ENCODE results near the gene RCE1.

Gene RCE1

DNA sequence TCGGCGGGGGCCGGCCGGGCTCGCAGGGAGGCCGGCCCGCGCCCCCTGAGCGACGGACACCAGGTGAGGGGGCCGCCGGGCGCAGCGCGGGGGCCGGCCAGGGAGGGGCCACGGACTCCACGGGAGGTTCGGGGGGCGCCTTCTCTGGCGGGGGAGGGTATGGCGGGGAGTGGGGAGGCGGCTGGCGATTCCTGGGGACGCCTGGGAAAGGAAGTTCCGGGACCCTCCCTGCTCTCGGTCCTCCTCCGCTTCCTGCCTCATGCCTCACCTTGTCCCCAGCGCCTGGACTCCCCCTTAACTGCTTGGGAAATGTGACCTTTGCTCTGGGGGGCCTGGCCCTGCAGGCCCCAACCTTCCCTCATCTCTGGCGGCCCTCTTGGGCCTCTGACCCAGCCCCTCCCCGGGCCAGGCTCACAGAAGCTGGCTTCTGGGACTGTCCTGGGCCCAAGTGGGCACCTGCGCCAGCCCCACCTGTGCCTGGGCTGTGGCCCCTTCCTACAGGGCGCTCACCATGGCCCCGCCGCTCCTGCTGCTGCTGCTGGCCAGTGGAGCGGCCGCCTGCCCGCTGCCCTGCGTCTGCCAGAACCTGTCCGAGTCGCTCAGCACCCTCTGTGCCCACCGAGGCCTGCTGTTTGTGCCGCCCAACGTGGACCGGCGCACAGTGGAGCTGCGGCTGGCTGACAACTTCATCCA lies 14.1 kb downstream of the RCE1 start:
- H3K9me3 ChIP-seq (ENCODE audit: control insufficient read depth, low read length), result no peaks in the 10 kb centered on the region
- H3K4me1 ChIP-seq (ENCODE audit: control insufficient read depth, insufficient read depth, low read length, poor library complexity, severe bottlenecking), result peaks cover 6% of the 10 kb centered on the region
- no peak overlapping the region for H3K4me3 ChIP-seq (ENCODE audit: insufficient read depth, low read depth, low read length, poor library complexity, severe bottlenecking)
- no peak overlapping the region for H3K27ac ChIP-seq (ENCODE audit: insufficient read depth, low read length, poor library complexity, severe bottlenecking)
- no peak for DNase-seq
- no peaks in the 10 kb centered on the region for H3K36me3 ChIP-seq (ENCODE audit: control insufficient read depth, insufficient read depth, low read length)
- H3K27me3 ChIP-seq (replicated peaks; ENCODE audit: control insufficient read depth, insufficient read depth, low read length, poor library complexity, severe bottlenecking), result no peaks in the 10 kb centered on the region

DNA sequence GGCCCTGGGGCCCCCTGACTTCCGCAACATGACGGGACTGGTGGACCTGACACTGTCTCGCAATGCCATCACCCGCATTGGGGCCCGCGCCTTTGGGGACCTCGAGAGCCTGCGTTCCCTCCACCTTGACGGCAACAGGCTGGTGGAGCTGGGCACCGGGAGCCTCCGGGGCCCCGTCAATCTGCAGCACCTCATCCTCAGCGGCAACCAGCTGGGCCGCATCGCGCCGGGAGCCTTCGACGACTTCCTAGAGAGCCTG lies 14.6 kb downstream of the RCE1 start:
- Histone ChIP-seq H3K9me3 (ENCODE audit: control insufficient read depth, low read length) (no peaks in the 10 kb centered on the region), H3K27me3 (replicated peaks; ENCODE audit: control insufficient read depth, insufficient read depth, low read length, poor library complexity, severe bottlenecking) (no peaks in the 10 kb centered on the region), H3K27ac (ENCODE audit: insufficient read depth, low read length, poor library complexity, severe bottlenecking) (no peak overlapping the region), H3K4me3 (ENCODE audit: insufficient read depth, low read depth, low read length, poor library complexity, severe bottlenecking) (no peak overlapping the region), H3K36me3 (ENCODE audit: control insufficient read depth, insufficient read depth, low read length) (no peaks in the 10 kb centered on the region), H3K4me1 (ENCODE audit: control insufficient read depth, insufficient read depth, low read length, poor library complexity, severe bottlenecking) (peaks cover 6% of the 10 kb centered on the region)
- DNase-seq, result no peak

DNA sequence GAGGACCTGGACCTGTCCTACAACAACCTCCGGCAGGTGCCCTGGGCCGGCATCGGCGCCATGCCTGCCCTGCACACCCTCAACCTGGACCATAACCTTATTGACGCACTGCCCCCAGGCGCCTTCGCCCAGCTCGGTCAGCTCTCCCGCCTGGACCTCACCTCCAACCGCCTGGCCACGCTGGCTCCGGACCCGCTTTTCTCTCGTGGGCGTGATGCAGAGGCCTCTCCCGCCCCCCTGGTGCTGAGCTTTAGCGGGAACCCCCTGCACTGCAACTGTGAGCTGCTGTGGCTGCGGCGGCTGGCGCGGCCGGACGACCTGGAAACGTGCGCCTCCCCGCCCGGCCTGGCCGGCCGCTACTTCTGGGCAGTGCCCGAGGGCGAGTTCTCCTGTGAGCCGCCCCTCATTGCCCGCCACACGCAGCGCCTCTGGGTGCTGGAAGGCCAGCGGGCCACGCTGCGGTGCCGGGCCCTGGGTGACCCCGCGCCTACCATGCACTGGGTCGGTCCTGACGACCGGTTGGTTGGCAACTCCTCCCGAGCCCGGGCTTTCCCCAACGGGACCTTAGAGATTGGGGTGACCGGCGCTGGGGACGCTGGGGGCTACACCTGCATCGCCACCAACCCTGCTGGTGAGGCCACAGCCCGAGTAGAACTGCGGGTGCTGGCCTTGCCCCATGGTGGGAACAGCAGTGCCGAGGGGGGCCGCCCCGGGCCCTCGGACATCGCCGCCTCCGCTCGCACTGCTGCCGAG lies 15.1 kb downstream of the RCE1 start:
- Histone ChIP-seq H3K4me3 (ENCODE audit: insufficient read depth, low read depth, low read length, poor library complexity, severe bottlenecking) (no peak overlapping the region), H3K4me1 (ENCODE audit: control insufficient read depth, insufficient read depth, low read length, poor library complexity, severe bottlenecking) (peaks cover 6% of the 10 kb centered on the region), H3K9me3 (ENCODE audit: control insufficient read depth, low read length) (no peaks in the 10 kb centered on the region), H3K27me3 (replicated peaks; ENCODE audit: control insufficient read depth, insufficient read depth, low read length, poor library complexity, severe bottlenecking) (no peaks in the 10 kb centered on the region), H3K36me3 (ENCODE audit: control insufficient read depth, insufficient read depth, low read length) (no peaks in the 10 kb centered on the region), H3K27ac (ENCODE audit: insufficient read depth, low read length, poor library complexity, severe bottlenecking) (no peak overlapping the region)
- no peak for DNase-seq

DNA sequence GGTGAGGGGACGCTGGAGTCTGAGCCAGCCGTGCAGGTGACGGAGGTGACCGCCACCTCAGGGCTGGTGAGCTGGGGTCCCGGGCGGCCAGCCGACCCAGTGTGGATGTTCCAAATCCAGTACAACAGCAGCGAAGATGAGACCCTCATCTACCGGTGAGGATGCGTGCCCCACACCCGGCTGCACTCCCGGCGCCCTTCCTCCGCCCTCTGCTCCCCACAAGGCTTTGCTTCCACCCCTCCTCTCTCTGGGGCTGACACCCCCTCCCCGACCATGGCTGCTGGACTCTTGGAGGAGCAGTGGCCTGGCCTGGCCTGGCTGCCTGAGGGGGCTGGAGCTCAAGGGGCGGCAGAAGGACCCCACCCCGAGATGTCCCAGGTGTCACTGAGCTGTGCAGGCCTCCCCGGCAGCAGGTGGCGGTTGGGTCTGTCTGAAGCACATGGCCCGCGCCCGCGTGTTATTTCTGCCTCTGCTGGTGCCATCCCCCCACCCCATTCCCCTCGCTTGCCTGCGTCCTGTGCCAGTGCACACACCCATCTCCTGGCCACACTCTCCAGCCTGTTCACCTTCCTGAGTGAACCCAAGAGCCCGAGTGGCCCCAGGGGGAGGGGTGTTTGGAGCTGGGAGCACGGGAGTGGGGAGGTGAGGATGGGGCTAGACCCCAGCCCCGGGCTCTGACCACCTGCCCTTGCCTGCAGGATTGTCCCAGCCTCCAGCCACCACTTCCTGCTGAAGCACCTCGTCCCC lies 15.9 kb downstream of the RCE1 start:
- Histone ChIP-seq H3K27ac (ENCODE audit: insufficient read depth, low read length, poor library complexity, severe bottlenecking) (no peak overlapping the region), H3K27me3 (replicated peaks; ENCODE audit: control insufficient read depth, insufficient read depth, low read length, poor library complexity, severe bottlenecking) (no peaks in the 10 kb centered on the region), H3K36me3 (ENCODE audit: control insufficient read depth, insufficient read depth, low read length) (no peaks in the 10 kb centered on the region), H3K4me3 (ENCODE audit: insufficient read depth, low read depth, low read length, poor library complexity, severe bottlenecking) (no peak overlapping the region), H3K9me3 (ENCODE audit: control insufficient read depth, low read length) (no peaks in the 10 kb centered on the region), H3K4me1 (ENCODE audit: control insufficient read depth, insufficient read depth, low read length, poor library complexity, severe bottlenecking) (peaks cover 6% of the 10 kb centered on the region)
- DNase-seq, result no peak

DNA sequence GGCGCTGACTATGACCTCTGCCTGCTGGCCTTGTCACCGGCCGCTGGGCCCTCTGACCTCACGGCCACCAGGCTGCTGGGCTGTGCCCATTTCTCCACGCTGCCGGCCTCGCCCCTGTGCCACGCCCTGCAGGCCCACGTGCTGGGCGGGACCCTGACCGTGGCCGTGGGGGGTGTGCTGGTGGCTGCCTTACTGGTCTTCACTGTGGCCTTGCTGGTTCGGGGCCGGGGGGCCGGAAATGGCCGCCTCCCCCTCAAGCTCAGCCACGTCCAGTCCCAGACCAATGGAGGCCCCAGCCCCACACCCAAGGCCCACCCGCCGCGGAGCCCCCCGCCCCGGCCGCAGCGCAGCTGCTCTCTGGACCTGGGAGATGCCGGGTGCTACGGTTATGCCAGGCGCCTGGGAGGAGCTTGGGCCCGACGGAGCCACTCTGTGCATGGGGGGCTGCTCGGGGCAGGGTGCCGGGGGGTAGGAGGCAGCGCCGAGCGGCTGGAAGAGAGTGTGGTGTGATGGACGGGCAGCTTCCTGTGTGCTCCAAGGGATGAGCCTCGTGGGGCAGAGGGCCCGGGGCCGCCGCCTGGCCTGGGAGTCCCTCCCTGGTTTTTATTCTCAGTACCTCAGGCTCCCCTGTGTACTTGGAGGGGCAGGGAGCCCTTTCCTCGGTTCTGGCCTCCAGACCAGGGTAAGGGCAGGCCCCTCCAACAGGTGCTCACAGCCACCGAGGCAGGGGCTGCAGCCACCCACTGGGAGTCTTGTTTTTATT lies 16.6 kb downstream of the RCE1 start:
- Histone ChIP-seq H3K27ac (ENCODE audit: insufficient read depth, low read length, poor library complexity, severe bottlenecking) (no peak overlapping the region), H3K4me1 (ENCODE audit: control insufficient read depth, insufficient read depth, low read length, poor library complexity, severe bottlenecking) (peaks cover 6% of the 10 kb centered on the region), H3K9me3 (ENCODE audit: control insufficient read depth, low read length) (no peaks in the 10 kb centered on the region), H3K4me3 (ENCODE audit: insufficient read depth, low read depth, low read length, poor library complexity, severe bottlenecking) (no peak overlapping the region), H3K36me3 (ENCODE audit: control insufficient read depth, insufficient read depth, low read length) (no peaks in the 10 kb centered on the region), H3K27me3 (replicated peaks; ENCODE audit: control insufficient read depth, insufficient read depth, low read length, poor library complexity, severe bottlenecking) (no peaks in the 10 kb centered on the region)
- DNase-seq, result no peak

DNA sequence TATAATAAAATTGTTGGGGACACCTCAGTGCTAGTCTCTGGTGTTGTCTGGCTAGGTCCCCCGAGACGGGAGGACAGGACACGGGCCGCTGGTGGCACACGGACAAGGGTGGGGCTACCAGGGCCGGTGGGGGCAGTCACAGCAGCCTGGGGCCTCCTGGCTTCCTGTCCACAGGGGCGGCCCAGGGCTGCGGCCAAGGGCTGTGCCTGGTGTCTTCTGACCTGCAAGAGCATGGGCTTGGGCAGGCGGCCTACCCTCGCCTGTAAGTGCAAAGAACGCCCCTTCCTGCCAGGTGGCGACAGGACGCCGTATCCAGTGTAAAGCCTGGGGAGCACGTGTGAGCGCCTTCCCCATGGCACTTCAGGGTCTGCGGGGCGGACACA lies 17.2 kb downstream of the RCE1 start:
- DNase-seq, result no peak
- Histone ChIP-seq H3K9me3 (ENCODE audit: control insufficient read depth, low read length) (no peaks in the 10 kb centered on the region), H3K4me1 (ENCODE audit: control insufficient read depth, insufficient read depth, low read length, poor library complexity, severe bottlenecking) (peaks cover 5% of the 10 kb centered on the region), H3K4me3 (ENCODE audit: insufficient read depth, low read depth, low read length, poor library complexity, severe bottlenecking) (no peak overlapping the region), H3K27ac (ENCODE audit: insufficient read depth, low read length, poor library complexity, severe bottlenecking) (no peak overlapping the region), H3K36me3 (ENCODE audit: control insufficient read depth, insufficient read depth, low read length) (no peaks in the 10 kb centered on the region), H3K27me3 (replicated peaks; ENCODE audit: control insufficient read depth, insufficient read depth, low read length, poor library complexity, severe bottlenecking) (no peaks in the 10 kb centered on the region)

DNA sequence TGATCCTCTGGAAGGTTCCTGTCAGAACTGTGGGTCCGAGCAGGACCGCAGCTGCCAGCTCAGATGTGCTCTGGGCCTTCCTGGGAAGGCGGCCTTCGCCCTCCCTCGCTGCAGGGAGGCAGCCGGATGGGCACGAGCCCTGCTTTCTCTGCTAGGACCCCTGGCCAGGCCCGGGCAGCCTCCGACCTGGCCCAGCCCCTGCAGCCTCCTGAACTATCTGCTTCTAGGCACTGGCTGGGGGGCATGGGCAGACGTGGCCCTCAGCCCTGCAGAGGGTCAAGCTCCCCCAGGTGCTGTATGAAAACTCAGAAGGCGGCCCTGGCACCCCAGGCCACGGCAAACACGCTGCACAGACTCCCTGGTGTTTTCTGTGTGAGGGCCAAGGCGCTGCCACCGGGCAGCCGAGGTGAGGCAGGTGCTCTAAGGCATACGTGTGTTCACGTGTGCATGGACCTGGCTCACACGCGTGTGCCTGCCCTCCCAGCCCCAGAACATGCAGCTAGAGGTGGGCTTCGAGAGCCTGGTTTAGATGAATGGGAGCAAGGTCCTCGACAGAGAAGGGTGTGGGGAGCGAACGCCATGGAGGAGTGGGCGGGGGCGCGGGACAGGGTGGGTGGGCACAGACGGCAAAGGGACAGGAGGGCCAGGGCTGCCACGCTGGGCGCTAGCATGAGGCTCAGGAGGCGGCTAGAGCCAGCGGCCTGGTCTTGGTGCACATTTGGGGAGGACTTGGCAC lies 18.0 kb downstream of the RCE1 start:
- no peaks in the 10 kb centered on the region for H3K36me3 ChIP-seq (ENCODE audit: control insufficient read depth, insufficient read depth, low read length)
- H3K27ac ChIP-seq (ENCODE audit: insufficient read depth, low read length, poor library complexity, severe bottlenecking), result no peak overlapping the region
- H3K4me1 ChIP-seq (ENCODE audit: control insufficient read depth, insufficient read depth, low read length, poor library complexity, severe bottlenecking), result no peaks in the 10 kb centered on the region
- no peaks in the 10 kb centered on the region for H3K27me3 ChIP-seq (replicated peaks; ENCODE audit: control insufficient read depth, insufficient read depth, low read length, poor library complexity, severe bottlenecking)
- no peaks in the 10 kb centered on the region for H3K9me3 ChIP-seq (ENCODE audit: control insufficient read depth, low read length)
- no peak overlapping the region for H3K4me3 ChIP-seq (ENCODE audit: insufficient read depth, low read depth, low read length, poor library complexity, severe bottlenecking)
- no peak for DNase-seq

DNA sequence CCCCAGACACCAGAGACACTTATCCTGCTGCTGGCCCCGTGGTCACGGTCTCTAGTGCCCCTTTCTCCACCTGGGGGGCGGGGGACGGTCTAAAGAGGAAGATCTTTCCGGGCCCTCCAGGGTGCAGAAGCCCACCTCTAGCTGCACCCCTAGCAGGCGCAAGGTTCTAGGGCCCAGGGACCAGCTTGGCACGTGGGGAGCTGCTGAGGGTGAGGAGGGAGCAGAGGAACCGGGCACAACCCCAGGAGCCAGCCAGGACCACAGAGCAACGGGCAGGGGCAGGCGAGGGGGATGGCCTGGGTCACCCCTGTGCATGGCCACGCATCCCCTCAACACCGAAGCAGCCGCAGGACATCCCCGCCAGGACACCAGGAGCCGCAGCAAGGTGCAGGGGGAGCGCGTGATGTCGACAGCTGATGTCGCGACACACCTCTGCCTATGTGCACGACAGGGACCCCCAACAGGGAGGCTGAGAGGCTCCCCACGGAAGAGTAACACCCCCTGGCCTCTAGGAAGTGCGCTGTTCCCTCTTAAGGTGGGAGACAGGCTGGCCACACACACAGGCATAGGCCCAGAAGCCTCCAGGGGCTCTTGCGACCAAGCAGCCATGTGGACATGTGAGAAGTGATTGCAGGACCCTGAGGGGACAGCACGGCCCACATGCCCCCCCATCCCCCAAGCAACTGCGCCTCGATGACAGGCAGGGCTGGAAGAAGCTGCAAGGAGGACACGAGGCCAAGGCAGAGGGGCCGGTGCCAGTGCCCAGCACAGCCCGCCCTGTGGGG lies 18.7 kb downstream of the RCE1 start:
- no peak overlapping the region for H3K4me3 ChIP-seq (ENCODE audit: insufficient read depth, low read depth, low read length, poor library complexity, severe bottlenecking)
- no peaks in the 10 kb centered on the region for H3K4me1 ChIP-seq (ENCODE audit: control insufficient read depth, insufficient read depth, low read length, poor library complexity, severe bottlenecking)
- no peaks in the 10 kb centered on the region for H3K27me3 ChIP-seq (replicated peaks; ENCODE audit: control insufficient read depth, insufficient read depth, low read length, poor library complexity, severe bottlenecking)
- H3K9me3 ChIP-seq (ENCODE audit: control insufficient read depth, low read length), result no peaks in the 10 kb centered on the region
- no peak for DNase-seq
- no peaks in the 10 kb centered on the region for H3K36me3 ChIP-seq (ENCODE audit: control insufficient read depth, insufficient read depth, low read length)
- H3K27ac ChIP-seq (ENCODE audit: insufficient read depth, low read length, poor library complexity, severe bottlenecking), result no peak overlapping the region

DNA sequence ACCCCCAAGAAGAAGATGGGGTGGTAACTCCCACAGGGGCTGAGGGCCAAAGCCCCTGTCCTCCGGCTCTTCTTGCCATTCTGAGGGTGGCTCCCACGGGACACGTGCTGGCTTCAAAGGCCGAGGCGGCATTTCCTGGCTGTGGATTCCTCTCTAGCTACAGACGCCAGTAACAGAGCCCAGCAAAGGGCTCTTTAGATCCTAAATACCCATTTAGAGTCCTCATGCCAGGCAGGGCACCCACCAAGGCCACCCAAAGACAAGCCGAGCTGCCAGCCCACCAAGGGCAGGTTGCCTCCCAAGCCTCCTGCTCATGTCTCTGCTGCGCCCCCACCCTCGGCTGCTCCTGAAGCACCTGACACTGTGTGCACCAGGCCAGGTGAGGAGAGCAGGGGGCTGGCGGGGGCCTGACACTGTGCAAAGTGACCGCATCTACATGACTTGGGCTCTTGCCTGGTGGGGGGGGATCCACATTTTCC lies 19.4 kb downstream of the RCE1 start:
- Histone ChIP-seq H3K27me3 (replicated peaks; ENCODE audit: control insufficient read depth, insufficient read depth, low read length, poor library complexity, severe bottlenecking) (no peaks in the 10 kb centered on the region), H3K36me3 (ENCODE audit: control insufficient read depth, insufficient read depth, low read length) (no peaks in the 10 kb centered on the region), H3K9me3 (ENCODE audit: control insufficient read depth, low read length) (no peaks in the 10 kb centered on the region), H3K27ac (ENCODE audit: insufficient read depth, low read length, poor library complexity, severe bottlenecking) (no peak overlapping the region), H3K4me3 (ENCODE audit: insufficient read depth, low read depth, low read length, poor library complexity, severe bottlenecking) (no peak overlapping the region), H3K4me1 (ENCODE audit: control insufficient read depth, insufficient read depth, low read length, poor library complexity, severe bottlenecking) (no peaks in the 10 kb centered on the region)
- DNase-seq, result no peak
